ENCODE data around the gene MED22. TPM values are rescaled to one million over a fixed set of nuclear protein-coding genes. Genes with fewer than 3 reads are reported as not detected.
"Not testable (repeated sequence)": the region's sequence is repeated elsewhere in the genome, so short reads cannot be mapped to it uniquely, and the experiment has no call there.

The MED22 gene
- total RNA-seq, 4 donors from 2014 or later = 10.8 to 22.5 (median 15.9) TPM

DNA sequence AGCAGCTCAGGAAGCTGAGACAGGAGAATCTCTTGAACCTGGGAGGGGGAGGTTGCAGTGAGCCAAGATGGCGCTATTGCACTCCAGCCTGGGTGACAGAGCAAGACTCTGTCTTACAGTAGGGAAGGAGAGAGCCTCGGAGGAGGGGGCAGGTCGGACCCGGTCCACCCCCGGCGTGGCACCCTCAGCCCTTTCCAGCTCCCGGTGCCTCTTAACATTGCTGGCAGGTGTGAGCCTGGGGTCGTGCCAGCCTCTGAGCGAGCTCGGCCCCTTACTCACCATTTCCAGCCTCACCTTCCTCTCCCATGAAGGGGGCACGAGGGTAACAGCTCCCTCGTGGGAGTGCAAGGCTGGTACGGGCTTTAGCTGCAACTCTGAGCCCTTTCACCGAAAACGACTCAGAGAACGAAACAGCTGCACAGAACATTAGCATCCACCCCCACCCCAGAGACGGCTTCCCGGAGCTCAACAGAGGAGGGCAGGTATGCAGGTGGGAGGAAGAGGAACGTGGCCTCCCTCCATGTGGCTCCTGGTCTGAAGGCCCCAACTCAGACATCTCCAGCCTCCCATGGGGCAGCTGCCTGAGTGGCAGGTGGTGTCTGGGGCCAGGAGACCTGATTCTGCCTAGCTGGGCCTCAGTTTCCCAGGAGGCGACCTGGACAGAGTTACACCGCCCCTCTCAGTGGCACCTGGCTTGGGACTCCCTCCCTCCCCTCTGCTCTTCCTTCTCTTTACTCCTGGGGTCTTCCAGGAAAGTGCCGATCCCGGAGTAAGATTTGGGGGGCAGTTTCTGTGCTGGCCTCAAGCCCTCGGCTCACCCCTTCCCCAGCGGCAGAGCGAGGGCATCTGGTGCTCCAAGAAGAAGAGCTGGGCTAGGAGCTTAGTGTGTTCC, 44.4 kb downstream of the MED22 start:
- Histone ChIP-seq H3K4me3 (no peak overlapping the region), H3K27ac (no peak overlapping the region), H3K4me1 (peaks cover 0 to 9% (median 3%) of the 10 kb centered on the region in 3 donors), H3K36me3 (no peaks in the 10 kb centered on the region), H3K27me3 (peaks cover 0 to 40% (median 0%) of the 10 kb centered on the region in 4 donors), H3K9me3 (no peaks in the 10 kb centered on the region)
- intact Hi-C loops (cut with DNase I) = no loop called here
- TF ChIP-seq CTCF (IDR thresholded peaks at IDR 0.05) = no peak
- no peak for TF ChIP-seq POLR2A (IDR thresholded peaks at IDR 0.05)
- WGBS, 2 donors = 66 to 76% methylated on average over 5 to 16 of the region's 26 CpGs
- no peak for DNase-seq

DNA sequence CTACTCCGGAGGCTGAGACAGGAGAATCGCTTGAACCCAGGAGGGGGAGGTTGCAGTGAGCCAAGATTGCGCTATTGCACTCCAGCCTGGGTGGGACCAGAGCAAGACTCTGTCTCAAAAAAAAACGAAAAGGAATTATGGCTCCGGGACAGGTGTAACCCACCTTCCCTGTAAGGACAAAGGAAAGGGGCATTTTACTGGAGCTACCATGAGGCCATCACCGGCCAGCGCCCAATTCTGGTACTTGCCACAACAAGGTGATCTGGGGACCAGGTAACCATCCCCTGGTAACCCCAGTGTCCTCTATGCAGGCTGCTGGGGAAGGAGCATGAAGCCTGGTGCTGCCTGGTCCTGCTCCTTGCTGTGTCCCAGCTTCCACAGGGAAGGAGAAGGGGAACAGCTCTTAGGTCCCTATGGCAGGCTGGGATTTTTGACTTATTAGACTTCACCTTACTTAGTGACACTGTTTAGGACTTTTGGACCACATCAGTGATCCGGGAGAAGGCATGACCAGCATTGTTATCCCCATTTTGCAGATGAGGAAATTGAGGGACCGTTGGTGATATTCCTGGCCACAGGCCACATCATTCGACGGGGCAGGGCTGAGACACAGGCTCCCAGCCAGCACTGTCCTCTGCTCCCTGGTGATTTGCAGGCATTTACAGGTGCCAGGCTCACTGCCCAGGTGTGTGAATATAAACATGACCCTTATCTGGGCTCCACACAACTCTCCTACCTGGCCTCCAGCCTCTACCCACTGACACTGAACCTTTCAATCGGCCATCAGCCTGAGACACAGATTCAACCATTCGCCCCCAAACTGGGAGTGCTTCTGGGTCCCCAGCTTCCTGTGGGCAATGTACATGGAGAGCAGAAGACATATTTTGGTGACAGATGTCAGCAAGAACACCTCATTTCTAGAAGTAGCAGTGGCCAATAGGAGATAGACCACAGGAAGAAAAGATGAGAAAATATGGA, 46.4 kb downstream of the MED22 start:
- H3K27me3 ChIP-seq = peaks cover 0 to 39% (median 0%) of the 10 kb centered on the region in 4 donors
- DNase-seq = no peak
- no peaks in the 10 kb centered on the region for H3K9me3 ChIP-seq
- no peak overlapping the region for H3K27ac ChIP-seq
- peaks cover 0 to 9% (median 3%) of the 10 kb centered on the region in 3 donors for H3K4me1 ChIP-seq
- no peak for TF ChIP-seq CTCF (IDR thresholded peaks at IDR 0.05)
- no peak for TF ChIP-seq POLR2A (IDR thresholded peaks at IDR 0.05)
- no peaks in the 10 kb centered on the region for H3K36me3 ChIP-seq
- 87 to 92% methylated on average over 10 to 13 of the region's 13 CpGs for WGBS, 2 donors
- H3K4me3 ChIP-seq = no peak overlapping the region
- intact Hi-C loops (cut with DNase I) = no loop called here

DNA sequence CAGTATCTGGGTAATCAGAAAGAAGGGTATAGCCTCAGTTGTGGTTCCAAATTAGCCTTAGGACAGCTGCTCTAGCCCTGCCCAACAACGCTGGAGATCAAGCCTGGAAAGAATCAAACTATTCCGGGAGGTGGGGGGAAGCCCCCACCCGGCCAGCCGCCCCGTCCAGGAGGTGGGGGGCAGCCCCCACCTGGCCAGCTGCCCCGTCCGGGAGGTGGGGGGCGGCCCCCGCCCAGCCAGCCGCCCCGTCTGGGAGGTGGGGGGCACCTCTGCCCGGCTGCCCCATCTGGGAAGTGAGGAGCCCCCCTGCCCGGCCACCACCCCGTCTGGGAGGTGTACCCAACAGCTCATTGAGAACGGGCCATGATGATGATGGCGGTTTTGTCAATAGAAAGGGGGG, 47.9 kb downstream of the MED22 start:
- H3K27ac ChIP-seq; intact Hi-C loops (cut with DNase I); H3K4me3 ChIP-seq; H3K9me3 ChIP-seq; H3K36me3 ChIP-seq; DNase-seq; H3K4me1 ChIP-seq: not testable (repeated sequence)
- peaks cover 0 to 44% (median 0%) of the 10 kb centered on the region in 4 donors for H3K27me3 ChIP-seq
- 63% methylated on average over 1 of the region's 16 CpGs; no CpG with 5 or more reads in 1 of the 2 donors for WGBS, 2 donors

- H3K27me3 ChIP-seq = peaks cover 0 to 35% (median 0%) of the 10 kb centered on the region in 4 donors
- intact Hi-C loops (cut with DNase I) = no loop called here
- peaks cover 0 to 7% (median 0%) of the 10 kb centered on the region in 3 donors for H3K9me3 ChIP-seq
- 72 to 80% methylated on average over 1 of the region's 1 CpG for WGBS, 2 donors
- DNase-seq = no peak
- no peak for TF ChIP-seq CTCF (IDR thresholded peaks at IDR 0.05)
- TF ChIP-seq POLR2A (IDR thresholded peaks at IDR 0.05) = no peak
- H3K27ac ChIP-seq = no peak overlapping the region
- H3K36me3 ChIP-seq = no peaks in the 10 kb centered on the region
- no peak overlapping the region for H3K4me3 ChIP-seq
- no peaks in the 10 kb centered on the region for H3K4me1 ChIP-seq
Measured at GRCh38 chr9:133294257-133294656, 53.7 kb downstream of the MED22 start.

DNA sequence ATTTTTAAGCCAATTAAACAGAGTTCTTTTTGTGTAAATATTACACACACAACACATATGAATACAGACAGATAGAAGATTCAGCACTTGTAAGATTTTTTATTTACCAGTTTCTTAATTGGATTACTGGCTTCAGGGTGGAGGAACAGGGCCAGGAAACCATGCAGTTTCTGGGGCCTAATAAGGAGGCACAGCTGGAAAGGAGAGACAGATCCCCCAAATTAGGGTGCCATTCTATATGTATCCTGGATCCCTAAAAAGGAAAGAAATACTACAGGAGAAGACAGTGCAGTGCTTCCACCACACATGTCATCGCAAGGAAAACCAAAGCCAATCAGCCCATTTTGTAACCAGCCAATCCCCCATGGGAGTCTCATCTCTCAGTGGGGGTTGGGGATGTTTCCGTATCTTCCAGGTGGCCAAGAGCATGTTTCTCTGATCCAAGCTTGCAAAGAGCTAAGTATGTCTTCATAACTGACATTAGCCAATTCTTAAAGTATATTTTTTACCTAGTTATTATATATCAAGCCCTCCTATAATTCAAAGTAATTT, 57.1 kb downstream of the MED22 start:
- Histone ChIP-seq H3K36me3 (no peaks in the 10 kb centered on the region), H3K27me3 (peaks cover 0 to 15% (median 0%) of the 10 kb centered on the region in 4 donors), H3K27ac (no peak overlapping the region), H3K4me1 (peaks cover 0 to 5% (median 4%) of the 10 kb centered on the region in 3 donors), H3K4me3 (no peak overlapping the region), H3K9me3 (peaks cover 0 to 7% (median 0%) of the 10 kb centered on the region in 3 donors)
- WGBS, 2 donors = 93 to 94% methylated on average over 2 of the region's 2 CpGs
- intact Hi-C loops (cut with DNase I) = no loop called here
- DNase-seq = no peak
- TF ChIP-seq CTCF (IDR thresholded peaks at IDR 0.05) (no peak), POLR2A (IDR thresholded peaks at IDR 0.05) (no peak)
